H1 (cell line): Measurements from ENCODE around the gene GPD1L. TPM values are rescaled to one million over a fixed set of nuclear protein-coding genes. Genes with fewer than 3 reads are reported as not detected.

Source experiments
- CTCF ChIA-PET: fragments of 300-600 bp; sonication (Branson Sonifier 250); formaldehyde crosslinking; loops from one replicate; lab custom pipeline; 2021; ENCODE audit not compliant: partially characterized antibody; lab: Charles Lee
- POLR2A ChIA-PET: fragments of 300-600 bp; sonication (Branson Sonifier 250); formaldehyde crosslinking; loops from one replicate; lab custom pipeline; 2021; ENCODE audit warnings: inconsistent platforms; ENCODE audit not compliant: partially characterized antibody; lab: Charles Lee
- DNase-seq, 2 experiments: peaks; one replicate each; pipeline versions ENCODE4 v3.0.0 to v3.0.0-alpha.2; 2010 to 2022; ENCODE audit warnings: low spot score in 2 of 2, low read depth in 1 of 2, mixed read lengths in 1 of 2
- FAIRE-seq: peaks from 2 replicates; lab custom pipeline; 2011; peaks lifted over from hg19 to GRCh38; lab: Jason Lieb, UNC
- H2AFZ ChIP-seq: 2 replicates; pipeline ENCODE4 v1.8.1; 2012; ENCODE audit warnings: low read length, inconsistent platforms
- H2AK5ac ChIP-seq: 2 replicates; pipeline ENCODE4 v1.6.1; 2013; ENCODE audit warnings: low read depth, low read length
- H2BK120ac ChIP-seq: replicated peaks from 2 replicates; pipeline ENCODE3; 2013; ENCODE audit warnings: low read depth, low read length, inconsistent platforms
- H2BK12ac ChIP-seq: 2 replicates; pipeline ENCODE4 v1.6.1; 2013; ENCODE audit warnings: low read depth, low read length
- H2BK15ac ChIP-seq: 2 replicates; pipeline ENCODE4 v1.6.1; 2013; ENCODE audit warnings: low read length
- H2BK20ac ChIP-seq: 2 replicates; pipeline ENCODE4 v1.6.1; 2013; ENCODE audit warnings: low read length
- H2BK5ac ChIP-seq: 2 replicates; pipeline ENCODE4 v1.6.1; 2013; ENCODE audit warnings: low read depth, low read length
- H3K14ac ChIP-seq: 2 replicates; pipeline ENCODE4 v1.6.1; 2013; ENCODE audit warnings: inconsistent platforms; ENCODE audit not compliant: insufficient read length
- H3K18ac ChIP-seq: 2 replicates; pipeline ENCODE4 v1.6.1; 2013; ENCODE audit warnings: low read length; ENCODE audit errors: extremely low read depth
- H3K23ac ChIP-seq: 2 replicates; pipeline ENCODE4 v1.6.1; 2013; ENCODE audit warnings: inconsistent platforms; ENCODE audit not compliant: insufficient read length
- H3K23me2 ChIP-seq: 2 replicates; pipeline ENCODE4 v1.6.1; 2013; ENCODE audit warnings: low read depth, low read length
- H3K27ac ChIP-seq: 2 replicates; pipeline ENCODE4 v1.6.1; 2011; ENCODE audit warnings: low read depth, low read length, inconsistent platforms
- H3K27me3 ChIP-seq, 4 experiments: replicated peaks in 1 of 4; 1 replicate in 1 of 4; 2 replicates in 3 of 4; pipeline versions ENCODE4 v1.6.1 to v1.8.1; 2011 to 2013; ENCODE audit warnings: low read length in 3 of 4, mild to moderate bottlenecking in 3 of 4, inconsistent platforms in 2 of 4, mixed read lengths in 2 of 4, moderate library complexity in 1 of 4; ENCODE audit not compliant: control insufficient read depth in 3 of 4, insufficient read depth in 3 of 4; ENCODE audit errors: extremely low read depth in 1 of 4
- H3K36me3 ChIP-seq, 4 experiments: 2 replicates each; pipeline versions ENCODE4 v1.6.1 to v1.8.1; 2011 to 2013; ENCODE audit warnings: mild to moderate bottlenecking in 4 of 4, low read length in 3 of 4, moderate library complexity in 2 of 4, control low read depth in 1 of 4, inconsistent platforms in 1 of 4; ENCODE audit not compliant: insufficient read depth in 4 of 4, control insufficient read depth in 2 of 4
- H3K4ac ChIP-seq: replicated peaks from 2 replicates; pipeline ENCODE3; 2013; ENCODE audit warnings: low read length, low read depth, mixed read lengths, inconsistent platforms; ENCODE audit not compliant: insufficient read length
- H3K4me1 ChIP-seq, 4 experiments: replicated peaks in 1 of 4; 1 replicate in 1 of 4; 2 replicates in 3 of 4; pipeline versions ENCODE4 v1.6.1 to v1.8.1; 2011 to 2013; ENCODE audit warnings: low read length in 3 of 4, inconsistent platforms in 2 of 4, mixed read lengths in 1 of 4; ENCODE audit not compliant: insufficient read depth in 4 of 4, control insufficient read depth in 3 of 4
- H3K4me2 ChIP-seq, 2 experiments: 2 replicates each; pipeline versions ENCODE4 v1.6.1 to v1.8.1; 2011 to 2013; ENCODE audit warnings: low read depth in 2 of 2, low read length in 2 of 2, control low read depth in 1 of 2, inconsistent platforms in 1 of 2, mild to moderate bottlenecking in 1 of 2; ENCODE audit not compliant: insufficient read depth in 1 of 2
- H3K4me3 ChIP-seq, 4 experiments: fragments of 200-600, 300-600 bp in 1 of 4; sonication (generic), shearing (Covaris generic), sonication (Bioruptor Twin) in 1 of 4; 2 replicates each; pipeline versions ENCODE4 v1.5.1 to v1.8.1; 2011 to 2016; ENCODE audit warnings: low read length in 4 of 4, low read depth in 3 of 4, control low read depth in 2 of 4, inconsistent platforms in 2 of 4, mild to moderate bottlenecking in 2 of 4, mixed read lengths in 1 of 4, moderate library complexity in 1 of 4; ENCODE audit not compliant: insufficient read depth in 2 of 4; ENCODE audit errors: extremely low read depth in 1 of 4
- H3K56ac ChIP-seq: replicated peaks from 2 replicates; pipeline ENCODE3; 2013; ENCODE audit warnings: low read depth, mild to moderate bottlenecking, mixed read lengths, low read length, inconsistent platforms; ENCODE audit not compliant: insufficient read length
- H3K79me1 ChIP-seq: 2 replicates; pipeline ENCODE4 v1.6.1; 2013; ENCODE audit warnings: low read depth, low read length, control low read depth
- H3K79me2 ChIP-seq, 2 experiments: 2 replicates each; pipeline versions ENCODE4 v1.6.1 to v1.8.1; 2012 to 2013; ENCODE audit warnings: low read length in 2 of 2, mild to moderate bottlenecking in 2 of 2, inconsistent platforms in 1 of 2; ENCODE audit not compliant: insufficient read depth in 2 of 2, control insufficient read depth in 1 of 2
- H3K9ac ChIP-seq, 4 experiments: replicated peaks in 1 of 4; 1 replicate in 1 of 4; 2 replicates in 3 of 4; pipeline versions ENCODE4 v1.6.1 to v1.8.1; 2011 to 2013; ENCODE audit warnings: low read depth in 3 of 4, low read length in 3 of 4, control low read depth in 2 of 4, mild to moderate bottlenecking in 2 of 4, moderate library complexity in 2 of 4, inconsistent platforms in 1 of 4; ENCODE audit errors: extremely low read depth in 1 of 4
- H3K9me3 ChIP-seq, 2 experiments: 2 replicates each; pipeline versions ENCODE4 v1.6.1 to v1.8.1; 2012 to 2013; ENCODE audit warnings: mild to moderate bottlenecking in 2 of 2, moderate library complexity in 2 of 2, control low read depth in 1 of 2, inconsistent platforms in 1 of 2, low read depth in 1 of 2, low read length in 1 of 2, mixed read lengths in 1 of 2; ENCODE audit not compliant: insufficient read depth in 2 of 2
- H4K20me1 ChIP-seq, 2 experiments: replicated peaks in 1 of 2; 2 replicates each; pipeline versions ENCODE3 to v1.8.1; 2011 to 2013; ENCODE audit warnings: inconsistent platforms in 2 of 2, low read length in 2 of 2, mild to moderate bottlenecking in 1 of 2; ENCODE audit not compliant: insufficient read depth in 2 of 2, control insufficient read depth in 1 of 2
- H4K5ac ChIP-seq: 2 replicates; pipeline ENCODE4 v1.6.1; 2013; ENCODE audit warnings: low read length, low read depth, mixed read lengths, inconsistent platforms; ENCODE audit not compliant: insufficient read length
- H4K8ac ChIP-seq: 2 replicates; pipeline ENCODE4 v1.8.0; 2013; ENCODE audit warnings: mild to moderate bottlenecking, moderate library complexity, low read length, inconsistent platforms; ENCODE audit not compliant: insufficient read depth; ENCODE audit errors: extremely low read depth
- H4K91ac ChIP-seq: replicated peaks from 2 replicates; pipeline ENCODE3; 2013; ENCODE audit warnings: low read length, mixed read lengths, inconsistent platforms; ENCODE audit not compliant: insufficient read length
- CEBPB ChIP-seq: IDR thresholded peaks from 2 replicates; pipeline ENCODE4 v1.6.1; 2012; ENCODE audit warnings: low read depth, low read length
- EP300 ChIP-seq, 2 experiments: IDR thresholded peaks; 1 replicate in 1 of 2; 2 replicates in 1 of 2; pipeline ENCODE4 v1.6.1; 2011 to 2012; ENCODE audit warnings: low read depth in 2 of 2, low read length in 2 of 2, mild to moderate bottlenecking in 2 of 2, borderline replicate concordance in 1 of 2, inconsistent platforms in 1 of 2, moderate library complexity in 1 of 2
- FOSL1 ChIP-seq: IDR thresholded peaks from 2 replicates; pipeline ENCODE4 v1.6.1; 2011; ENCODE audit warnings: mild to moderate bottlenecking, low read depth, low read length, moderate library complexity; ENCODE audit not compliant: insufficient read depth
- GABPA ChIP-seq: IDR thresholded peaks from 2 replicates; pipeline ENCODE4 v1.6.1; 2011; ENCODE audit warnings: mild to moderate bottlenecking, low read length, moderate library complexity, borderline replicate concordance; ENCODE audit not compliant: insufficient read depth
- JUND ChIP-seq: IDR thresholded peaks from 2 replicates; pipeline ENCODE4 v1.6.1; 2011; ENCODE audit warnings: mild to moderate bottlenecking, improper control_type of control experiment, low read length
- KDM1A ChIP-seq: fragments of 200-600, 300-600 bp; sonication (generic); IDR thresholded peaks from 2 replicates; pipeline ENCODE4 v1.7.1; 2016; ENCODE audit warnings: mild to moderate bottlenecking, low read length, borderline replicate concordance
- KDM4A ChIP-seq: IDR thresholded peaks from one replicate; pipeline ENCODE4 v1.7.1; 2012; ENCODE audit warnings: low read depth, mild to moderate bottlenecking, moderate library complexity, low read length, inconsistent platforms; ENCODE audit not compliant: severe bottlenecking
- NRF1 ChIP-seq: IDR thresholded peaks from 2 replicates; pipeline ENCODE4 v1.6.1; 2011; ENCODE audit warnings: mild to moderate bottlenecking, low read depth, low read length, improper control_type of control experiment
- PHF8 ChIP-seq: fragments of 200-600 bp; sonication (generic); conservative IDR thresholded peaks from 2 replicates; pipeline ENCODE4 v1.7.1; 2012; ENCODE audit warnings: low read depth, mild to moderate bottlenecking, inconsistent platforms, low read length, moderate library complexity
- POU5F1 ChIP-seq: IDR thresholded peaks from 2 replicates; pipeline ENCODE4 v1.6.1; 2011; ENCODE audit warnings: low read depth, mild to moderate bottlenecking, low read length, moderate library complexity
- SIRT6 ChIP-seq: IDR thresholded peaks from one replicate; pipeline ENCODE4 v1.7.1; 2012; ENCODE audit warnings: low read length, inconsistent platforms
- SP1 ChIP-seq: IDR thresholded peaks from 2 replicates; pipeline ENCODE4 v1.6.1; 2011; ENCODE audit warnings: low read depth, low read length
- SP2 ChIP-seq: IDR thresholded peaks from 2 replicates; pipeline ENCODE4 v1.6.1; 2012; ENCODE audit warnings: mild to moderate bottlenecking, low read length, inconsistent platforms
- TAF1 ChIP-seq: IDR thresholded peaks from 2 replicates; pipeline ENCODE4 v1.6.1; 2011; ENCODE audit warnings: mild to moderate bottlenecking, low read depth, low read length
- YY1 ChIP-seq: IDR thresholded peaks from 2 replicates; pipeline ENCODE4 v1.6.1; 2011; ENCODE audit warnings: low read depth, mild to moderate bottlenecking, low read length
- WGBS, 2 experiments: shearing (Covaris generic) in 1 of 2; methylation state at CpG; one replicate each; pipeline versions ENCODE4 v1.1.6 to v1.1.7; 2013 to 2015; ENCODE audit warnings: low lambda C conversion rate in 2 of 2, mixed read lengths in 2 of 2, inconsistent platforms in 1 of 2, low coverage in 1 of 2, missing lambda C conversion rate in 1 of 2; ENCODE audit not compliant: insufficient replicate concordance in 2 of 2, insufficient coverage in 1 of 2, insufficient read length in 1 of 2; ENCODE audit errors: extremely low coverage in 1 of 2, missing lambda C conversion rate in 1 of 2; 5-methylcytosine and 5-hydroxymethylcytosine counted together
- polyA plus RNA-seq, 7 experiments: library from polyadenylated mRNA; depleted of rRNA in 3 of 7; stranded (reverse) in 5 of 7; unstranded in 2 of 7; fragments of >200 nt in 5 of 7; fragments of 200-250 nt in 2 of 7; gene quantifications; 1 replicate in 5 of 7; 2 replicates in 1 of 7; 4 replicates in 1 of 7; pipeline versions ENCODE4 v1.2.1 to v1.2.3, GENCODE V29; 2011 to 2013; ENCODE audit warnings: missing spikeins in 2 of 7, mixed read lengths in 2 of 7
- total RNA-seq: library from RNA; stranded (reverse); fragmentation: NEBNext Ultra II Directional; extraction: Animal tissue kit (Norgen Biotek cat#: 25700); gene quantifications from 2 replicates; pipeline ENCODE4 v1.2.1, GENCODE V29; 2021

The GPD1L gene
- total and polyA plus RNA-seq, 2 of the 8 experiments (the other 6 are each of a cell fraction or from before 2014, with no cell fraction given), result 2.4 to 8.4 TPM

- FAIRE-seq, result no peak
- POLR2A ChIA-PET, result no interaction called here
- no peak overlapping the region for H3K4me2 ChIP-seq
- no peak for TF ChIP-seq SIRT6
- TF ChIP-seq YY1, result no peak
- no peak for TF ChIP-seq KDM1A
- no peak for TF ChIP-seq EP300 (IDR thresholded peaks at IDR 0.05; ENCODE audit: borderline replicate concordance in 1 of 2, low read depth in 2 of 2, low read length in 2 of 2)
- TF ChIP-seq PHF8, result no peak
- TF ChIP-seq POU5F1, result no peak
- no peak for TF ChIP-seq TAF1
- TF ChIP-seq CEBPB, result no peak
- TF ChIP-seq JUND, result no peak
- no peak for TF ChIP-seq SP2
- no peak for TF ChIP-seq GABPA
- no peak for TF ChIP-seq KDM4A
- TF ChIP-seq SP1, result no peak
- TF ChIP-seq NRF1, result no peak
- TF ChIP-seq FOSL1, result no peak
Observed at GRCh38 chr3:32078085-32078634, 28.3 kb upstream of the GPD1L start.

More at GRCh38 chr3:32078085-32078634, 28.3 kb upstream of the GPD1L start:
- H3K36me3 ChIP-seq, result no peaks in the 10 kb centered on the region
- no peak overlapping the region for H3K14ac ChIP-seq
- H2BK20ac ChIP-seq, result no peak overlapping the region
- no peak overlapping the region for H4K5ac ChIP-seq
- H3K23ac ChIP-seq, result no peak overlapping the region
- H3K27me3 ChIP-seq, result no peaks in the 10 kb centered on the region
- no peak overlapping the region for H4K91ac ChIP-seq
- DNase-seq, result no peak
- H2AK5ac ChIP-seq, result no peak overlapping the region
- H4K8ac ChIP-seq, result no peak overlapping the region
- H2BK120ac ChIP-seq, result no peak overlapping the region
- no peak overlapping the region for H2BK5ac ChIP-seq
- H2BK15ac ChIP-seq, result no peak overlapping the region
- H2AFZ ChIP-seq, result peak overlapping the region; percentile 82
- H3K56ac ChIP-seq, result no peak overlapping the region
- no peak overlapping the region for H3K4ac ChIP-seq
- no peak overlapping the region for H3K4me3 ChIP-seq
- no peak overlapping the region for H3K9ac ChIP-seq
- no peaks in the 10 kb centered on the region for H4K20me1 ChIP-seq
- H3K23me2 ChIP-seq, result no peaks in the 10 kb centered on the region
- no peaks in the 10 kb centered on the region for H3K79me1 ChIP-seq
- no peak overlapping the region for H3K18ac ChIP-seq
- WGBS, 2 experiments, result 87% methylated on average over 3 of the region's 3 CpGs; no CpG with 5 or more reads in 1 of the 2 experiments
- no peak overlapping the region for H3K27ac ChIP-seq
- H3K79me2 ChIP-seq, result no peaks in the 10 kb centered on the region
- CTCF ChIA-PET, result interaction anchor here (1.3 kb wide), 1 partner anchor 59 kb away, joined by 3 read pairs; no protein-coding TSS in a partner anchor
- H3K4me1 ChIP-seq, result no peaks in the 10 kb centered on the region
- no peaks in the 10 kb centered on the region for H3K9me3 ChIP-seq
- H2BK12ac ChIP-seq, result no peak overlapping the region
